ENCODE measurements around the gene HSPBAP1.

HSPBAP1 gene

GRCh38 chr3:122766430-122766829 is 27.2 kb downstream of the HSPBAP1 start:
- no peaks in the 10 kb centered on the region for H3K27me3 ChIP-seq (replicated peaks; ENCODE audit: control insufficient read depth, insufficient read depth, low read length)
- DNase-seq (ENCODE audit: extremely low read depth, insufficient read length): no peak
- no peaks in the 10 kb centered on the region for H3K36me3 ChIP-seq (ENCODE audit: control insufficient read depth, insufficient read depth, low read length)
- no peak overlapping the region for H3K4me3 ChIP-seq (replicated peaks; ENCODE audit: low read depth, low read length)
- TF ChIP-seq CTCF (IDR thresholded peaks at IDR 0.05; ENCODE audit: insufficient read depth, low read length, poor library complexity, severe bottlenecking): no peak

- Histone ChIP-seq H3K4me3 (replicated peaks; ENCODE audit: low read depth, low read length) (no peak overlapping the region), H3K36me3 (ENCODE audit: control insufficient read depth, insufficient read depth, low read length) (no peaks in the 10 kb centered on the region), H3K27me3 (replicated peaks; ENCODE audit: control insufficient read depth, insufficient read depth, low read length) (no peaks in the 10 kb centered on the region)
- TF ChIP-seq CTCF (IDR thresholded peaks at IDR 0.05; ENCODE audit: insufficient read depth, low read length, poor library complexity, severe bottlenecking): no peak
- no peak for DNase-seq (ENCODE audit: extremely low read depth, insufficient read length)
These were observed 33.0 kb downstream of the HSPBAP1 start for GRCh38 chr3:122760453-122761271.

- Histone ChIP-seq H3K4me3 (replicated peaks; ENCODE audit: low read depth, low read length) (no peak overlapping the region), H3K36me3 (ENCODE audit: control insufficient read depth, insufficient read depth, low read length) (no peaks in the 10 kb centered on the region; the same call in 1 of the 2 replicates), H3K27me3 (replicated peaks; ENCODE audit: control insufficient read depth, insufficient read depth, low read length) (no peaks in the 10 kb centered on the region)
- TF ChIP-seq CTCF (IDR thresholded peaks at IDR 0.05; ENCODE audit: insufficient read depth, low read length, poor library complexity, severe bottlenecking): no peak
- no peak for DNase-seq (ENCODE audit: extremely low read depth, insufficient read length)
These were observed 34.6 kb downstream of the HSPBAP1 start for GRCh38 chr3:122758877-122759560.

GRCh38 chr3:122755491-122755890 is 38.1 kb downstream of the HSPBAP1 start:
- no peak for DNase-seq (ENCODE audit: extremely low read depth, insufficient read length)
- no peak for TF ChIP-seq CTCF (IDR thresholded peaks at IDR 0.05; ENCODE audit: insufficient read depth, low read length, poor library complexity, severe bottlenecking)
- no peaks in the 10 kb centered on the region; the same call in 1 of the 2 replicates for H3K36me3 ChIP-seq (ENCODE audit: control insufficient read depth, insufficient read depth, low read length)
- no peaks in the 10 kb centered on the region for H3K27me3 ChIP-seq (replicated peaks; ENCODE audit: control insufficient read depth, insufficient read depth, low read length)
- no peak overlapping the region for H3K4me3 ChIP-seq (replicated peaks; ENCODE audit: low read depth, low read length)

- no peak overlapping the region for H3K4me3 ChIP-seq (replicated peaks; ENCODE audit: low read depth, low read length)
- H3K27me3 ChIP-seq (replicated peaks; ENCODE audit: control insufficient read depth, insufficient read depth, low read length): no peaks in the 10 kb centered on the region
- peak; percentile 87 for TF ChIP-seq CTCF (IDR thresholded peaks at IDR 0.05; ENCODE audit: insufficient read depth, low read length, poor library complexity, severe bottlenecking)
- no peaks in the 10 kb centered on the region; the same call in 1 of the 2 replicates for H3K36me3 ChIP-seq (ENCODE audit: control insufficient read depth, insufficient read depth, low read length)
- no peak for DNase-seq (ENCODE audit: extremely low read depth, insufficient read length)
These were observed 38.7 kb downstream of the HSPBAP1 start for GRCh38 chr3:122754929-122755328.
